Testis (tissue), 3 donors: ENCODE measurements around the gene NRAP. TPM values are rescaled to one million over a fixed set of nuclear protein-coding genes. Genes with fewer than 3 reads are reported as not detected.

Source experiments
- DNase-seq: peaks from one replicate; pipeline ENCODE4 v3.0.0-alpha.2; 2019
- H3K27ac ChIP-seq, 2 donors: fragments of 200-600 bp; sonication (generic); one replicate each; pipeline ENCODE4 v1.5.1; 2019
- H3K27me3 ChIP-seq: fragments of 200-600 bp; sonication (generic); one replicate; pipeline ENCODE4 v1.5.1; 2019
- H3K36me3 ChIP-seq: fragments of 200-600 bp; sonication (generic); one replicate; pipeline ENCODE4 v1.5.1; 2017; ENCODE audit warnings: low read depth; ENCODE audit errors: missing control alignments
- H3K4me1 ChIP-seq: fragments of 200-600 bp; sonication (generic); one replicate; pipeline ENCODE4 v1.5.1; 2019
- H3K4me3 ChIP-seq, 2 donors: fragments of 200-600 bp; sonication (generic); one replicate each; pipeline ENCODE4 v1.5.1; 2017 to 2019
- H3K9me3 ChIP-seq: fragments of 200-600 bp; sonication (generic); one replicate; pipeline ENCODE4 v1.5.1; 2017
- POLR2A ChIP-seq: fragments of 450-650 bp; IDR thresholded peaks from one replicate; pipeline ENCODE4 v1.6.1; 2017; ENCODE audit warnings: antibody characterized with exemption, mild to moderate bottlenecking, moderate library complexity
- WGBS, 2 donors: methylation state at CpG; one replicate each; pipeline ENCODE4 v1.1.5; 2018; 5-methylcytosine and 5-hydroxymethylcytosine counted together
- intact Hi-C: fragments of 100-400 bp; cut with DNase I; formaldehyde crosslinking; loops from one replicate; pipeline ENCODE4 v1.15.1; 2023; ENCODE audit warnings: low total_unique reads
- polyA plus RNA-seq: library from polyadenylated mRNA; stranded (reverse); fragments of 350-450 nt; fragmentation: Illumina TruSeq; extraction: RNeasy Lipid Tissue Mini Kit (QIAGEN cat#74804); gene quantifications from one replicate; pipeline ENCODE4 v1.2.3, GENCODE V29; 2014; ENCODE audit warnings: low read depth, low replicate concordance; ENCODE audit not compliant: insufficient read depth
- total RNA-seq, 2 donors: library from RNA; depleted of rRNA; stranded (reverse); fragments of >200 nt; gene quantifications; one replicate each; pipeline ENCODE4 v1.2.3, GENCODE V29; 2016
- TF ChIP-seq, protein P1 (sequence below), 3 experiments: fragments of 450-650 bp in 2 of 3; fragments of 200-600 bp in 1 of 3; sonication (generic) in 1 of 3; IDR thresholded peaks; one replicate each; pipeline ENCODE4 v1.5.1; 2016 to 2019; ENCODE audit warnings: antibody characterized with exemption in 3 of 3, mild to moderate bottlenecking in 2 of 3, moderate library complexity in 1 of 3

The NRAP gene
- total and polyA plus RNA-seq, 3 donors from 2014 or later, result 2.1 to 7.9 (median 2.8) TPM

DNA sequence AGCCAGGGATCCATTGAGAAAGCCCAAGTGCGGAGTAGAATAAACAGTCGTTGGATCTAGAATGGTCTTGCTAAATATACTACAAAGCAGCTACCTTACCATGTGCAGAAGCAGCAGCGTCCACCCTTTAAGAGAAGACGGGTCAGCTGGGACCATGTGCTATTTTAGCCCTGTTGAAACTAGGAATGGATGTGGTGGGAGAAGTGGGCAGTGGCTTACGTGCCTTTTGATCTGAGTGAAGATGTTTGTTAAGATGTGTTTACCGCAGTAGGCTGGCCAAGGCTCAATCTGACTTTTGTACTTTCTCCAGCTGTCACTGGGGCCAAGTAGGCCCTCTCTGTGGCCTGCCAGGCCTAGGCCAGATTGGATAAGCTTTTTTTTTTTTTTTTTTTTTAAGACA is 101.8 kb downstream of the NRAP start:
- H3K27me3 ChIP-seq, result no peaks in the 10 kb centered on the region
- no peak overlapping the region for H3K27ac ChIP-seq
- no peak for DNase-seq
- WGBS, 2 donors, result 75 to 82% methylated on average over 6 of the region's 6 CpGs
- no peaks in the 10 kb centered on the region for H3K9me3 ChIP-seq
- H3K36me3 ChIP-seq, result no peaks in the 10 kb centered on the region
- TF ChIP-seq, protein P1, sequence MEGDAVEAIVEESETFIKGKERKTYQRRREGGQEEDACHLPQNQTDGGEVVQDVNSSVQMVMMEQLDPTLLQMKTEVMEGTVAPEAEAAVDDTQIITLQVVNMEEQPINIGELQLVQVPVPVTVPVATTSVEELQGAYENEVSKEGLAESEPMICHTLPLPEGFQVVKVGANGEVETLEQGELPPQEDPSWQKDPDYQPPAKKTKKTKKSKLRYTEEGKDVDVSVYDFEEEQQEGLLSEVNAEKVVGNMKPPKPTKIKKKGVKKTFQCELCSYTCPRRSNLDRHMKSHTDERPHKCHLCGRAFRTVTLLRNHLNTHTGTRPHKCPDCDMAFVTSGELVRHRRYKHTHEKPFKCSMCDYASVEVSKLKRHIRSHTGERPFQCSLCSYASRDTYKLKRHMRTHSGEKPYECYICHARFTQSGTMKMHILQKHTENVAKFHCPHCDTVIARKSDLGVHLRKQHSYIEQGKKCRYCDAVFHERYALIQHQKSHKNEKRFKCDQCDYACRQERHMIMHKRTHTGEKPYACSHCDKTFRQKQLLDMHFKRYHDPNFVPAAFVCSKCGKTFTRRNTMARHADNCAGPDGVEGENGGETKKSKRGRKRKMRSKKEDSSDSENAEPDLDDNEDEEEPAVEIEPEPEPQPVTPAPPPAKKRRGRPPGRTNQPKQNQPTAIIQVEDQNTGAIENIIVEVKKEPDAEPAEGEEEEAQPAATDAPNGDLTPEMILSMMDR (IDR thresholded peaks at IDR 0.05), result no peak
- TF ChIP-seq POLR2A, result no peak
- H3K4me1 ChIP-seq, result peaks cover 5% of the 10 kb centered on the region
- no peak overlapping the region for H3K4me3 ChIP-seq
- intact Hi-C loops, result no loop called here

DNA sequence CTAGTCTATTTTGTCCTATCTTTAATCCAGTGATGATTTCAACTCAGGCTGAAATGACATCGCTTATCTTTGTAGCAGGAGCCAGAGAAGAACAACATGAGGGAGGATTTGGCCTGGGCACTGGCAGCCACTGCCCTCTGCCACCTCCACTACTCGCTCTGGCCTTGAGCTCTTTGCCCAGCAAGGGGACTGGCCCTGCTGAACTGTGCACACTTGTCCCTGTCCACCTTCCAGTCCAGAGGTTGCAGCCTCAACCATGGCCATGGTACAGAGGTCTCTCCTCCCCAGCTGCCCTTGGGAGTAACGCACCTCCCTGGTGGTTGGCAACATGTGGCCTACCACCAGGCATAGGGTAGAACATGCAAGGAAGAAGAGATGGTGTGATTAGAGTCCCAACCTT is 102.6 kb downstream of the NRAP start:
- Histone ChIP-seq H3K27ac (no peak overlapping the region), H3K4me3 (no peak overlapping the region), H3K27me3 (no peaks in the 10 kb centered on the region), H3K36me3 (no peaks in the 10 kb centered on the region), H3K9me3 (no peaks in the 10 kb centered on the region), H3K4me1 (peaks cover 5% of the 10 kb centered on the region)
- TF ChIP-seq, protein P1 (IDR thresholded peaks at IDR 0.05), result no peak
- TF ChIP-seq POLR2A, result no peak
- WGBS, 2 donors, result 51 to 71% methylated on average over 2 to 3 of the region's 3 CpGs
- intact Hi-C loops, result no loop called here
- DNase-seq, result no peak

DNA sequence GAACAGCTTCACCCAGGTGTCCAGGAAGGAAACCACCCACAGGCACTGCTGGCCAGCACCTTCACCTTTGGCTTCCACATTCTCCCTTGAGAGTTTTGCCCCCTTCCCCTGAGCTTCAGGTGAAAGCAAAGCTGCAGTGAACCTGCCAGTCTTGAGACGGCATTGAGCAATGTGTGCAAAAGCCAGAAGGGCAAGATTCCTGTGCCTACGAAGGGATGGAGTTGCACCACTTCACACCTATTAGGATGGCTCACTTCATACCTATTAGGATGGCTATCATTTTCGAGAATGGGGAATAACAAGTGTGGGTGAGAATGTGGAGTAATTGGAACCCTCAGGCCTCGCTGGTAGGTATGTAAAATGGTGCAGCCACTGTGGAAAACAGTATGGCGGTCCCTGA is 103.8 kb downstream of the NRAP start:
- intact Hi-C loops, result no loop called here
- no peak for DNase-seq
- no peak overlapping the region for H3K4me3 ChIP-seq
- TF ChIP-seq POLR2A, result no peak
- TF ChIP-seq, protein P1 (IDR thresholded peaks at IDR 0.05), result no peak
- no peaks in the 10 kb centered on the region for H3K9me3 ChIP-seq
- H3K27ac ChIP-seq, result no peak overlapping the region
- H3K4me1 ChIP-seq, result peaks cover 5% of the 10 kb centered on the region
- 86 to 93% methylated on average over 5 of the region's 5 CpGs for WGBS, 2 donors
- no peaks in the 10 kb centered on the region for H3K36me3 ChIP-seq
- H3K27me3 ChIP-seq, result no peaks in the 10 kb centered on the region

DNA sequence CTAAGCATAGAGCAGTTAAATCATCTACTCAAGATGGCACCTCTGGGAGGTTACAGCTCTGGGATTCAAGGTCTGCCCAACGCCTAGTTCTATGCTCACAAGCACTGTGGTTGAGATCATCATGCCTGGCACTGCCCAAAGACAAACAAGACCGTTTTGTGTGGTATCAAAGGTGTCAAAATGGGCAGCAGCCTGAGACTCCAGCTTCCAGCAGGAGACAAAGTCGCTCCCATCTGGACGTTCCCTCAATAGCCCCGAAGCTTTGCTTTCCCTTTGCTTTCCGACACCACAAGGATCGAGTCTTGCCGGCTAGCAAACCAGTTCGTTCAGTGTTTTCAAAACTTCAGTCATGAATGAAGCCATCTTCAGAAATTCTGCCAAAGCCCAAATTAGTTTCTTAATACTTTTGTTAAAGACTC is 105.9 kb downstream of the NRAP start:
- H3K27ac ChIP-seq, result no peak overlapping the region
- H3K4me3 ChIP-seq, result no peak overlapping the region
- H3K9me3 ChIP-seq, result no peaks in the 10 kb centered on the region
- H3K36me3 ChIP-seq, result no peaks in the 10 kb centered on the region
- WGBS, 2 donors, result 57 to 58% methylated on average over 9 of the region's 9 CpGs
- DNase-seq, result no peak
- peaks cover 5% of the 10 kb centered on the region for H3K4me1 ChIP-seq
- TF ChIP-seq POLR2A, result no peak
- TF ChIP-seq, protein P1 (IDR thresholded peaks at IDR 0.05), result no peak
- H3K27me3 ChIP-seq, result no peaks in the 10 kb centered on the region
- intact Hi-C loops, result no loop called here

DNA sequence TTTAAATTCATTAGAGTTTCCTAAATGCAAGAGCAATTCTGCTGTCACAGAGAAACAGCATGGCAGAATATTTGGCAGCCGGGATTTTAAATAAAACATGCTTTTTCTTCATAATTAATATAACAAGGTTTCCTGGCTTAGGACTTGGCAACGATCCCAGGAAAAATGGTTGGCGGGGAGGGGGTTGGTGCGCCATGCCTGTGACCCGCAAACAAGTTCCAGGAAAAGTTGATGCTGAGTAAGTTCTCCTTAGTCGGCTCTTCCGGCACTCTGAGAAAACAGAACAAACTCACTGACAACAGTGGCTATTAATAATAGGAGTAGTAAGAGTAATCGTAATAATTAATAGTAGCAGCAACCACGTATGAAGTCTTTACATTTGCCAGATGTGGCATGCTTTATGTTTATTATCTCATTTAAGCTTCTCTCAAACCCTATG is 106.4 kb downstream of the NRAP start:
- H3K9me3 ChIP-seq, result no peaks in the 10 kb centered on the region
- WGBS, 2 donors, result 31 to 40% methylated on average over 9 of the region's 9 CpGs
- H3K27me3 ChIP-seq, result no peaks in the 10 kb centered on the region
- no peaks in the 10 kb centered on the region for H3K36me3 ChIP-seq
- intact Hi-C loops, result no loop called here
- peaks cover 5% of the 10 kb centered on the region for H3K4me1 ChIP-seq
- no peak overlapping the region for H3K4me3 ChIP-seq
- H3K27ac ChIP-seq, result no peak overlapping the region
- no peak for DNase-seq
- TF ChIP-seq POLR2A, result no peak
- TF ChIP-seq, protein P1 (IDR thresholded peaks at IDR 0.05), result no peak
